Stimulated activated CD8-positive, alpha-beta memory T cell treated with anti-CD3 and anti-CD28 coated beads, Interleukin-15, amount 100 ng/mL, for 48 hours (primary cell): ENCODE data around the gene TNFRSF9.
"Not testable (repeated sequence)": the region's sequence is repeated elsewhere in the genome, so short reads cannot be mapped to it uniquely, and the experiment has no call there.

Source experiments
- DNase-seq, 2 donors: peaks; one replicate each; pipeline ENCODE4 v3.0.0-alpha.2; 2020; ENCODE audit warnings: low read depth in 2 of 2

Gene TNFRSF9

GRCh38 chr1:7921796-7922195, 18.8 kb downstream of the TNFRSF9 start:
- DNase-seq, result no peak

- no peak for DNase-seq
These were observed 20.8 kb downstream of the TNFRSF9 start for GRCh38 chr1:7919880-7920279.

GRCh38 chr1:7917971-7918370, 22.7 kb downstream of the TNFRSF9 start:
- not testable (repeated sequence) for DNase-seq

GRCh38 chr1:7916501-7916830, 24.2 kb downstream of the TNFRSF9 start:
- no peak for DNase-seq

- peak; percentile 36 to 37 for DNase-seq
These were observed 24.7 kb downstream of the TNFRSF9 start for GRCh38 chr1:7915826-7916500.

- no peak for DNase-seq
These were observed 27.7 kb downstream of the TNFRSF9 start for GRCh38 chr1:7912743-7913557.

GRCh38 chr1:7912145-7912544, 28.5 kb downstream of the TNFRSF9 start:
- no peak for DNase-seq

GRCh38 chr1:7905262-7905661, 35.4 kb downstream of the TNFRSF9 start:
- no peak for DNase-seq

- peak in 1 of 2 donors; percentile 36 for DNase-seq
These were observed 38.1 kb downstream of the TNFRSF9 start for GRCh38 chr1:7902478-7903085.

- no peak for DNase-seq
These were observed 40.9 kb downstream of the TNFRSF9 start for GRCh38 chr1:7899741-7900140.

GRCh38 chr1:7898962-7899361, 41.7 kb downstream of the TNFRSF9 start:
- DNase-seq, result no peak

- DNase-seq, result no peak
These were observed 43.6 kb downstream of the TNFRSF9 start for GRCh38 chr1:7896994-7897393.

- DNase-seq, result no peak
These were observed 47.0 kb downstream of the TNFRSF9 start for GRCh38 chr1:7893529-7894180.

GRCh38 chr1:7891804-7892203, 48.8 kb downstream of the TNFRSF9 start:
- no peak for DNase-seq

- DNase-seq, result no peak
These were observed 49.8 kb downstream of the TNFRSF9 start for GRCh38 chr1:7890853-7891252.

- DNase-seq, result no peak
These were observed 52.2 kb downstream of the TNFRSF9 start for GRCh38 chr1:7888248-7889081.

- DNase-seq, result no peak
These were observed 54.3 kb downstream of the TNFRSF9 start for GRCh38 chr1:7886405-7886745.

- DNase-seq, result peak; percentile 5 to 25
These were observed 54.9 kb downstream of the TNFRSF9 start for GRCh38 chr1:7885513-7886404.

GRCh38 chr1:7884757-7885156, 55.9 kb downstream of the TNFRSF9 start:
- DNase-seq, result no peak

- no peak for DNase-seq
These were observed 61.4 kb downstream of the TNFRSF9 start for GRCh38 chr1:7879228-7879627.

- no peak for DNase-seq
These were observed 62.6 kb downstream of the TNFRSF9 start for GRCh38 chr1:7878027-7878426.
